ENCODE measurements around the gene MSH6.

Gene MSH6

GRCh38 chr2:47767880-47768609 lies 14.9 kb upstream of the MSH6 start:
- Histone ChIP-seq H3K9ac (ENCODE audit: low read depth, low read length) (no peak overlapping the region), H3K27me3 (ENCODE audit: control insufficient read depth, insufficient read depth, low read length) (no peaks in the 10 kb centered on the region), H3K9me3 (replicated peaks; ENCODE audit: low read length) (no peaks in the 10 kb centered on the region), H3K4me1 (ENCODE audit: control insufficient read depth, insufficient read depth, low read length) (peaks cover 6% of the 10 kb centered on the region), H3K36me3 (ENCODE audit: insufficient read depth, low read length) (no peaks in the 10 kb centered on the region), H3K4me3 (ENCODE audit: low read length) (peak overlapping the region; percentile 66), H3K4me2 (ENCODE audit: low read length) (peak overlapping the region; percentile 86)

GRCh38 chr2:47769318-47769717 lies 13.6 kb upstream of the MSH6 start:
- H3K4me3 ChIP-seq (ENCODE audit: low read length) = no peak overlapping the region
- H3K27me3 ChIP-seq (ENCODE audit: control insufficient read depth, insufficient read depth, low read length) = no peaks in the 10 kb centered on the region
- no peak overlapping the region for H3K9ac ChIP-seq (ENCODE audit: low read depth, low read length)
- no peaks in the 10 kb centered on the region for H3K9me3 ChIP-seq (replicated peaks; ENCODE audit: low read length)
- peaks cover 6% of the 10 kb centered on the region for H3K4me1 ChIP-seq (ENCODE audit: control insufficient read depth, insufficient read depth, low read length)
- no peaks in the 10 kb centered on the region for H3K36me3 ChIP-seq (ENCODE audit: insufficient read depth, low read length)
- no peak overlapping the region for H3K4me2 ChIP-seq (ENCODE audit: low read length)

GRCh38 chr2:47771211-47771610 lies 11.7 kb upstream of the MSH6 start:
- Histone ChIP-seq H3K36me3 (ENCODE audit: insufficient read depth, low read length) (no peaks in the 10 kb centered on the region), H3K9me3 (replicated peaks; ENCODE audit: low read length) (no peaks in the 10 kb centered on the region), H3K9ac (ENCODE audit: low read depth, low read length) (no peak overlapping the region), H3K4me2 (ENCODE audit: low read length) (no peak overlapping the region), H3K27me3 (ENCODE audit: control insufficient read depth, insufficient read depth, low read length) (no peaks in the 10 kb centered on the region), H3K4me3 (ENCODE audit: low read length) (no peak overlapping the region), H3K4me1 (ENCODE audit: control insufficient read depth, insufficient read depth, low read length) (peaks cover 6% of the 10 kb centered on the region)

GRCh38 chr2:47772343-47772742 lies 10.6 kb upstream of the MSH6 start:
- Histone ChIP-seq H3K4me1 (ENCODE audit: control insufficient read depth, insufficient read depth, low read length) (peaks cover 6% of the 10 kb centered on the region), H3K4me2 (ENCODE audit: low read length) (no peak overlapping the region), H3K36me3 (ENCODE audit: insufficient read depth, low read length) (no peaks in the 10 kb centered on the region), H3K9ac (ENCODE audit: low read depth, low read length) (no peak overlapping the region), H3K9me3 (replicated peaks; ENCODE audit: low read length) (no peaks in the 10 kb centered on the region), H3K4me3 (ENCODE audit: low read length) (no peak overlapping the region), H3K27me3 (ENCODE audit: control insufficient read depth, insufficient read depth, low read length) (no peaks in the 10 kb centered on the region)

DNA sequence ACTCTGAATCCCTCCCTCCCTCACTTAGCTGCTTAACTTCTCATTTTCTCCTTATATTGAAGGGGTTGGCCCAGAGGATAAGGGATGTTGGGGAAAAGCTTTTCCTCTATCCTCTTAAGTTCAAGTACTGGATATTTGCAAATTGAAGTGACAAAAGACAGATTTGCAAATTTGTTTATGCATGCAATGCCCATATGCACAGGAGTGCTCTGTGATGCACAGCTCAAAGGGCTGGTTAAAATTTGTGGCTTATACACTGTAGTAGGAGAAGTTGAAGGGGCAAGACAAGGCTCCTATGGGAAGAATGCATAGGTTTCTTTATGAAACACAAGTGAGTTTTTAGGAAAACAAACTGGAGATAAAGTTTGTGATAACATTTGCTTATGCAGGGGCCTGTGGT lies 8.4 kb upstream of the MSH6 start:
- Histone ChIP-seq H3K4me1 (ENCODE audit: control insufficient read depth, insufficient read depth, low read length) (peaks cover 4% of the 10 kb centered on the region), H3K9ac (ENCODE audit: low read depth, low read length) (no peak overlapping the region), H3K36me3 (ENCODE audit: insufficient read depth, low read length) (no peaks in the 10 kb centered on the region), H3K4me3 (ENCODE audit: low read length) (no peak overlapping the region), H3K27me3 (ENCODE audit: control insufficient read depth, insufficient read depth, low read length) (no peaks in the 10 kb centered on the region), H3K4me2 (ENCODE audit: low read length) (no peak overlapping the region), H3K9me3 (replicated peaks; ENCODE audit: low read length) (no peaks in the 10 kb centered on the region)

GRCh38 chr2:47777277-47777937 lies 5.5 kb upstream of the MSH6 start:
- H3K4me1 ChIP-seq (ENCODE audit: control insufficient read depth, insufficient read depth, low read length) = no peaks in the 10 kb centered on the region
- no peak overlapping the region for H3K9ac ChIP-seq (ENCODE audit: low read depth, low read length)
- no peak overlapping the region for H3K4me3 ChIP-seq (ENCODE audit: low read length)
- H3K27me3 ChIP-seq (ENCODE audit: control insufficient read depth, insufficient read depth, low read length) = no peaks in the 10 kb centered on the region
- H3K36me3 ChIP-seq (ENCODE audit: insufficient read depth, low read length) = no peaks in the 10 kb centered on the region
- H3K4me2 ChIP-seq (ENCODE audit: low read length) = no peak overlapping the region
- no peaks in the 10 kb centered on the region for H3K9me3 ChIP-seq (replicated peaks; ENCODE audit: low read length)

GRCh38 chr2:47778698-47779425 lies 4.1 kb upstream of the MSH6 start:
- H3K4me2 ChIP-seq (ENCODE audit: low read length) = no peak overlapping the region
- H3K4me3 ChIP-seq (ENCODE audit: low read length) = no peak overlapping the region
- no peak overlapping the region for H3K9ac ChIP-seq (ENCODE audit: low read depth, low read length)
- H3K27me3 ChIP-seq (ENCODE audit: control insufficient read depth, insufficient read depth, low read length) = no peaks in the 10 kb centered on the region
- H3K4me1 ChIP-seq (ENCODE audit: control insufficient read depth, insufficient read depth, low read length) = no peaks in the 10 kb centered on the region
- H3K9me3 ChIP-seq (replicated peaks; ENCODE audit: low read length) = no peaks in the 10 kb centered on the region
- H3K36me3 ChIP-seq (ENCODE audit: insufficient read depth, low read length) = no peaks in the 10 kb centered on the region

DNA sequence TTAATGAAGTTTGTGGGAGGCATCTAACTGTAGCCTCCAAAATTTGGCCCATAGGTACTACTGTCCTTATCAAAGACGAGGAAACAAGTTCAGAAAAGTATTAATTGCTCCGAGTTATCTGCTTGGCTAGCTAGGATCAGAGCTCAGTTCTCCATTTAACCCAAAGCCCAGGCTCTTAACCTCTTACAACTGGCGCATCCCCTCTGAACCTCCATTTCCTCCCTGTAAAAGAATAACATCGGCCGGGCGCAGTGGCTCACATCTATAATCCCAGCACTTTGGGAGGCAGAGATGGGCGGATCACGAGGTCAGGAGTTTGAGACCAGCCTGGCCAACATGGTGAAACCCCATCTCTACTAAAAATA lies 3.5 kb upstream of the MSH6 start:
- no peak overlapping the region for H3K9ac ChIP-seq (ENCODE audit: low read depth, low read length)
- H3K27me3 ChIP-seq (ENCODE audit: control insufficient read depth, insufficient read depth, low read length) = no peaks in the 10 kb centered on the region
- H3K4me2 ChIP-seq (ENCODE audit: low read length) = no peak overlapping the region
- H3K9me3 ChIP-seq (replicated peaks; ENCODE audit: low read length) = no peaks in the 10 kb centered on the region
- H3K4me3 ChIP-seq (ENCODE audit: low read length) = no peak overlapping the region
- H3K36me3 ChIP-seq (ENCODE audit: insufficient read depth, low read length) = no peaks in the 10 kb centered on the region
- peaks cover 2% of the 10 kb centered on the region for H3K4me1 ChIP-seq (ENCODE audit: control insufficient read depth, insufficient read depth, low read length)

DNA sequence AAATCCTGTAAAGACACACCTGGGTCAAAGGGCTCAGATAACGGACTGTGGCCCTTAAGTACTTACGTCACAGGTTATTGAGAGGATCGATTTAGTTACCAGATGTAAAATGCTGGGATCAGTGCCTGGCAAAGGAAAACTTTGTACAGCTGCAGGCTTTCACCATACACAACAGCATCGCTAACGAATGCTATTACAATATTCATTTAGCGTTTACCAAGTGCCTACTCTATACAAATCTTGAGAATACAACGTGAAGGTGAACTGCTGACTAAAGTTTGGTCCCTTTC lies 619 bp upstream of the MSH6 start:
- H3K9me3 ChIP-seq (replicated peaks; ENCODE audit: low read length) = no peaks in the 10 kb centered on the region
- H3K4me1 ChIP-seq (ENCODE audit: control insufficient read depth, insufficient read depth, low read length) = peaks cover 6% of the 10 kb centered on the region
- no peaks in the 10 kb centered on the region for H3K36me3 ChIP-seq (ENCODE audit: insufficient read depth, low read length)
- peak overlapping the region; percentile 82 for H3K4me2 ChIP-seq (ENCODE audit: low read length)
- peak overlapping the region; percentile 88 for H3K4me3 ChIP-seq (ENCODE audit: low read length)
- H3K9ac ChIP-seq (ENCODE audit: low read depth, low read length) = peak overlapping the region; percentile 87
- H3K27me3 ChIP-seq (ENCODE audit: control insufficient read depth, insufficient read depth, low read length) = no peaks in the 10 kb centered on the region

DNA sequence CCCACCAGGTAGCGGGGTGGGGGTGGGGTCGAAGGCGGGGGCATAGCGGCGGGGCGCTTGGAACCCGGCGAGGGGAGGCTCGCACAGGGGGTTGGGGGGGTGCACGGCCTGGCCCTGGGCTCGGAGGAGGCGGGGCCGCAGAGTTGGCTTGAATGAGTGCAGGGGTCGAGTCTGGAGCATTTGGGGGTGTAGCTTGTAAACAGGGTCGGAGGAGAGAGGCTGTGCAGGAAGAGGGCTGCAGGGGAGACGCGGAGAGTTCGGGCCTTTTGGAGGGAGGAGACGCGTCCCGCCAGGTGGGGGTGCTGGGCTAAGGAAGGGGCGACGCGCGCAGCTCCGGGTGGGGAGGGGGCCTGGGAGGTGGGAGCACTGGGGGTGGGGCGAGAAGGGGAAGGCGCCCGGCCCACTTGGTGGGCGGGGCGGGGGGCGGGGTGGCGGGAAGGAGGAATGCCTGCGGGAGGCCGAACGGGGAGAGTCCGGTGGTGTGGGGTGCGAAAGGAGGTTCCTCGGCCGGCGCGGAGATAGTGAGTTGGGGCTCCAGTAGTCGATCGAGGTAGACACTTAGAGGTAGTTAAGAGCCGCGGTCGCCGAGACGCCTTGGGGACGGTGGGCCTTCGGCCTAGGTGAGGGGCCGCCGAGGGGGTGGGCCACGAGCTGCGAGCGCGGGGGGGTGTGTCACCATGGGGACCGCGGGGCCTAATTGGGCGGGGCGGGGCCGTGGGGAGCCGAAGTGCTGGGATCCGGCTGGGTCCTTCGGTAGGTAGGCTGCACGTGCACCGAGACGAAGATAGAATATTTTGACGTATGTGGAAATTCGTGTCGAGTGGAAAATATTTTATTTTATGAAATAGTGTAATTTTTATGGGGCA lies 774 bp downstream of the MSH6 start:
- Histone ChIP-seq H3K36me3 (ENCODE audit: insufficient read depth, low read length) (no peaks in the 10 kb centered on the region), H3K27me3 (ENCODE audit: control insufficient read depth, insufficient read depth, low read length) (no peaks in the 10 kb centered on the region), H3K9ac (ENCODE audit: low read depth, low read length) (peak overlapping the region; percentile 87), H3K9me3 (replicated peaks; ENCODE audit: low read length) (no peaks in the 10 kb centered on the region), H3K4me1 (ENCODE audit: control insufficient read depth, insufficient read depth, low read length) (peaks cover 6% of the 10 kb centered on the region), H3K4me3 (ENCODE audit: low read length) (peak overlapping the region; percentile 88), H3K4me2 (ENCODE audit: low read length) (peak overlapping the region; percentile 94)

DNA sequence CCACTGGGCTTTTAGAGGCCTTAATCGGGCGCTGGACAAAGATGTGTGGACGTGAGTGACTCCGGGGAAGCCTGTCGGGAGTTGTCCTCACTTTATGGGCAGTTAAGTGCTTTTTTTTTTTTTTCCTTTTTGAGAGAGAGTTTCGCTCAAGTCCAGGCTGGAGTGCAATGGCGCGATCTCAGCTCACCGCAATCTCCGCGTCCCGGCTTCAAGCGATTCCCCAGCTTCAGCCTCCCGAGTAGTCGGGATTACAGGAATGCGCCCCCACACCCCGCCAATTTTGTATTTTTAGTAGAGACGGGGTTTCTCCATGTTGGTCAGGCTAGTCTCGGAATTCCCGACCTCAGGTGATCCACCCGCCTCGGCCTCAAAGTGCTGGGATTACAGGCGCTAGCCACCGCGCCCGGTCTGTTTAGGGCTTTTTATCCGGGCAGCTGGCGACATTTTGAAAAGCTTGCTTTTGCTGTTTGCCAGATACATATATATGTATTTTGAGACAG lies 1.5 kb downstream of the MSH6 start:
- Histone ChIP-seq H3K9ac (ENCODE audit: low read depth, low read length) (peak overlapping the region; percentile 74), H3K27me3 (ENCODE audit: control insufficient read depth, insufficient read depth, low read length) (no peaks in the 10 kb centered on the region), H3K4me2 (ENCODE audit: low read length) (peak overlapping the region; percentile 94), H3K4me1 (ENCODE audit: control insufficient read depth, insufficient read depth, low read length) (peaks cover 6% of the 10 kb centered on the region), H3K4me3 (ENCODE audit: low read length) (peak overlapping the region; percentile 88), H3K9me3 (replicated peaks; ENCODE audit: low read length) (no peaks in the 10 kb centered on the region), H3K36me3 (ENCODE audit: insufficient read depth, low read length) (no peaks in the 10 kb centered on the region)

All from skeletal muscle satellite cell (primary cell).